Keratinocyte (primary cell): ENCODE measurements around the gene FRMPD1. TPM values are rescaled to one million over a fixed set of nuclear protein-coding genes. Genes with fewer than 3 reads are reported as not detected.
A peak's percentile ranks its signal among the peaks of the same experiment; 100 is the strongest.

Source experiments
- DNase-seq: peaks from one replicate; pipeline ENCODE4 v3.0.0-alpha.2; 2011; ENCODE audit warnings: low read depth, missing footprints, low spot score
- FAIRE-seq: peaks from 2 replicates; lab custom pipeline; 2011; peaks lifted over from hg19 to GRCh38; lab: Jason Lieb, UNC
- H2AFZ ChIP-seq: 2 replicates; pipeline ENCODE4 v1.6.0; 2012; ENCODE audit warnings: low read length, control low read depth, inconsistent platforms; ENCODE audit not compliant: control insufficient read depth
- H3K27ac ChIP-seq: 2 replicates; pipeline ENCODE4 v1.5.1; 2011; ENCODE audit warnings: low read length; ENCODE audit not compliant: control insufficient read depth, insufficient read depth
- H3K27me3 ChIP-seq: 3 replicates; pipeline ENCODE4 v1.6.0; 2011; ENCODE audit warnings: low read length; ENCODE audit not compliant: control insufficient read depth, insufficient read depth; ENCODE audit errors: extremely low read depth
- H3K36me3 ChIP-seq, 2 experiments: 2 replicates in 1 of 2; 3 replicates in 1 of 2; pipeline ENCODE4 v1.5.1; 2011; ENCODE audit warnings: low read length in 2 of 2, mild to moderate bottlenecking in 1 of 2; ENCODE audit not compliant: control insufficient read depth in 2 of 2, insufficient read depth in 2 of 2; ENCODE audit errors: extremely low read depth in 1 of 2
- H3K4me1 ChIP-seq: 3 replicates; pipeline ENCODE4 v1.5.1; 2011; ENCODE audit warnings: low read length; ENCODE audit not compliant: control insufficient read depth, insufficient read depth; ENCODE audit errors: extremely low read depth
- H3K4me2 ChIP-seq: 3 replicates; pipeline ENCODE4 v1.6.0; 2011; ENCODE audit warnings: low read depth, low read length; ENCODE audit not compliant: control insufficient read depth, insufficient read depth; ENCODE audit errors: extremely low read depth
- H3K4me3 ChIP-seq, 3 experiments: fragments of 200-600 bp in 1 of 3; sonication (generic) in 1 of 3; 2 replicates in 2 of 3; 3 replicates in 1 of 3; pipeline ENCODE4 v1.5.1; 2011 to 2016; ENCODE audit warnings: low read length in 3 of 3, mild to moderate bottlenecking in 3 of 3, control low read depth in 2 of 3, inconsistent platforms in 1 of 3, low read depth in 1 of 3, mixed read lengths in 1 of 3, mixed run types in 1 of 3, moderate library complexity in 1 of 3; ENCODE audit not compliant: control insufficient read depth in 2 of 3, insufficient read depth in 2 of 3; ENCODE audit errors: extremely low read depth in 1 of 3
- H3K79me2 ChIP-seq: 2 replicates; pipeline ENCODE4 v1.6.0; 2012; ENCODE audit warnings: low read length; ENCODE audit not compliant: control insufficient read depth, insufficient read depth
- H3K9ac ChIP-seq: 3 replicates; pipeline ENCODE4 v1.6.0; 2011; ENCODE audit warnings: low read length; ENCODE audit not compliant: control insufficient read depth, insufficient read depth; ENCODE audit errors: extremely low read depth
- H3K9me1 ChIP-seq: 3 replicates; pipeline ENCODE4 v1.6.0; 2011; ENCODE audit warnings: low read length; ENCODE audit not compliant: control insufficient read depth, insufficient read depth; ENCODE audit errors: extremely low read depth
- H3K9me3 ChIP-seq: 2 replicates; pipeline ENCODE4 v1.5.1; 2012; ENCODE audit warnings: low read depth, low read length; ENCODE audit not compliant: control insufficient read depth
- H4K20me1 ChIP-seq: 3 replicates; pipeline ENCODE4 v1.6.0; 2011; ENCODE audit warnings: low read length; ENCODE audit not compliant: control insufficient read depth, insufficient read depth; ENCODE audit errors: extremely low read depth
- CTCF ChIP-seq, 3 experiments: IDR thresholded peaks in 1 of 3; conservative IDR thresholded peaks in 1 of 3; optimal IDR thresholded peaks in 1 of 3; 2 replicates in 2 of 3; 3 replicates in 1 of 3; pipeline versions ENCODE3 to v1.5.1; 2011; ENCODE audit warnings: low read length in 3 of 3, mild to moderate bottlenecking in 3 of 3, moderate library complexity in 2 of 3, control low read depth in 1 of 3, inconsistent platforms in 1 of 3; ENCODE audit not compliant: insufficient read depth in 2 of 3; ENCODE audit errors: extremely low read depth in 1 of 3
- EZH2 ChIP-seq: IDR thresholded peaks from one replicate; pipeline ENCODE4 v1.6.1; 2012; ENCODE audit warnings: inconsistent platforms, mild to moderate bottlenecking, low read length, moderate library complexity
- dilution Hi-C: fragments of 300-500 bp; cut with MboI; formaldehyde crosslinking; loops from one replicate; pipeline ENCODE4 v1.7.0; 2020; ENCODE audit warnings: low sequenced_read_pairs; ENCODE audit not compliant: extremely low pct_ligation_motif_present
- polyA plus RNA-seq, 5 experiments: library from polyadenylated mRNA; depleted of rRNA in 3 of 5; stranded (reverse) in 3 of 5; stranded (forward) in 1 of 5; unstranded in 1 of 5; fragments of >200 nt; gene quantifications; 1 replicate in 1 of 5; 2 replicates in 3 of 5; 3 replicates in 1 of 5; pipeline versions ENCODE4 v1.2.1 to v1.2.3, GENCODE V29; 2011 to 2012; ENCODE audit warnings: missing spikeins in 2 of 5, low read depth in 1 of 5, low replicate concordance in 1 of 5

The FRMPD1 gene
- polyA plus RNA-seq, 1 donor (not counting 4 experiments of a cell fraction or from before 2014, with no cell fraction given), result 0.01 TPM

GRCh38 chr9:37729499-37729898 lies 78.7 kb downstream of the FRMPD1 start:
- Histone ChIP-seq H4K20me1 (no peaks in the 10 kb centered on the region), H3K9ac (no peak overlapping the region), H3K4me1 (peaks cover 17% of the 10 kb centered on the region), H3K27ac (no peak overlapping the region), H3K27me3 (no peaks in the 10 kb centered on the region), H3K9me3 (no peaks in the 10 kb centered on the region), H3K4me2 (peak overlapping the region; percentile 38), H3K79me2 (no peaks in the 10 kb centered on the region), H3K9me1 (no peaks in the 10 kb centered on the region), H2AFZ (no peak overlapping the region), H3K4me3 (no peak overlapping the region), H3K36me3 (no peaks in the 10 kb centered on the region)
- peak; percentile 83 for DNase-seq
- FAIRE-seq, result peak; percentile 97
- TF ChIP-seq EZH2, result no peak
- no peak for TF ChIP-seq CTCF (optimal IDR thresholded peaks at IDR 0.05 in 1 of 3, IDR thresholded peaks at IDR 0.05 in 1 of 3, conservative IDR thresholded peaks at IDR 0.05 in 1 of 3; ENCODE audit: extremely low read depth in 1 of 3, insufficient read depth in 2 of 3, low read length in 3 of 3)
- dilution Hi-C loops, result no loop called here

GRCh38 chr9:37730256-37730655 lies 79.5 kb downstream of the FRMPD1 start:
- H3K4me1 ChIP-seq, result peaks cover 17% of the 10 kb centered on the region
- peak; percentile 44 for FAIRE-seq

More at GRCh38 chr9:37730256-37730655, 79.5 kb downstream of the FRMPD1 start:
- Histone ChIP-seq H3K27ac (no peak overlapping the region), H3K9me1 (no peaks in the 10 kb centered on the region), H3K9ac (no peak overlapping the region), H3K9me3 (no peaks in the 10 kb centered on the region), H3K36me3 (no peaks in the 10 kb centered on the region), H4K20me1 (no peaks in the 10 kb centered on the region), H3K4me3 (no peak overlapping the region), H3K4me2 (peak overlapping the region; percentile 38), H3K79me2 (no peaks in the 10 kb centered on the region), H2AFZ (no peak overlapping the region), H3K27me3 (no peaks in the 10 kb centered on the region)
- dilution Hi-C loops, result no loop called here
- TF ChIP-seq CTCF (optimal IDR thresholded peaks at IDR 0.05 in 1 of 3, IDR thresholded peaks at IDR 0.05 in 1 of 3, conservative IDR thresholded peaks at IDR 0.05 in 1 of 3; ENCODE audit: extremely low read depth in 1 of 3, insufficient read depth in 2 of 3, low read length in 3 of 3), result no peak
- TF ChIP-seq EZH2, result no peak
- no peak for DNase-seq
